Measurements from ENCODE around the gene ZGPAT. TPM values are rescaled to one million over a fixed set of nuclear protein-coding genes. Genes with fewer than 3 reads are reported as not detected.

ZGPAT gene
- total RNA-seq, 1 donor, result 18.8 TPM

- peak; percentile 91 for DNase-seq (ENCODE audit: insufficient read length, low spot score, missing footprints)
- no peak for TF ChIP-seq CTCF (IDR thresholded peaks at IDR 0.05; ENCODE audit: extremely low read depth, low read depth, low read length)
- H2AFZ ChIP-seq (ENCODE audit: low read length), result no peak overlapping the region
- no peak overlapping the region for H3K4me3 ChIP-seq (ENCODE audit: insufficient read depth, low read length)
- H3K27me3 ChIP-seq (ENCODE audit: insufficient read depth, low read length), result no peaks in the 10 kb centered on the region
- H3K4me2 ChIP-seq (ENCODE audit: insufficient read depth, low read length), result no peak overlapping the region
- peaks cover 16% of the 10 kb centered on the region for H3K79me2 ChIP-seq (ENCODE audit: insufficient read depth, low read length)
- H3K4me1 ChIP-seq (ENCODE audit: insufficient read depth, low read length), result peaks cover 9% of the 10 kb centered on the region
- H3K9me3 ChIP-seq (ENCODE audit: low read depth, low read length), result no peaks in the 10 kb centered on the region
- peaks cover 33% of the 10 kb centered on the region for H4K20me1 ChIP-seq (ENCODE audit: insufficient read depth, low read length)
- no peak overlapping the region for H3K27ac ChIP-seq (ENCODE audit: low read depth, low read length)
- peaks cover 16% of the 10 kb centered on the region for H3K36me3 ChIP-seq (ENCODE audit: insufficient read depth, low read length)
Measured at GRCh38 chr20:63736893-63737694, 29.3 kb downstream of the ZGPAT start.

DNA sequence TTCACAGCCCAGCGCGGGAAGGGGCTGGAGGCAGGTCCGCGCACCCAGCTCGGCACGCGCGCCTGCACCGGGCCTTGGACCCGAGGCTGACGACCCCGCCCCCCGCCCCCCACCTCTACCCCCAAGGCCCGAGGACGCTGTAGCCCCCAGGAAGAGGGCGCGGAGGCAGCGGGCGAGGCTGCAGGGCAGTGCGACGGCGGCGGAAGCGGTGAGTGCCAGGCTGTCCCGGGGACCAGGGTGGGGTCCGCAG, 29.8 kb downstream of the ZGPAT start:
- Histone ChIP-seq H4K20me1 (ENCODE audit: insufficient read depth, low read length) (peaks cover 28% of the 10 kb centered on the region), H3K4me3 (ENCODE audit: insufficient read depth, low read length) (no peak overlapping the region), H3K9me3 (ENCODE audit: low read depth, low read length) (no peaks in the 10 kb centered on the region), H3K4me1 (ENCODE audit: insufficient read depth, low read length) (peaks cover 9% of the 10 kb centered on the region), H2AFZ (ENCODE audit: low read length) (no peak overlapping the region), H3K27me3 (ENCODE audit: insufficient read depth, low read length) (no peaks in the 10 kb centered on the region), H3K27ac (ENCODE audit: low read depth, low read length) (no peak overlapping the region), H3K79me2 (ENCODE audit: insufficient read depth, low read length) (peaks cover 11% of the 10 kb centered on the region), H3K36me3 (ENCODE audit: insufficient read depth, low read length) (peaks cover 20% of the 10 kb centered on the region), H3K4me2 (ENCODE audit: insufficient read depth, low read length) (no peak overlapping the region)
- no peak for TF ChIP-seq CTCF (IDR thresholded peaks at IDR 0.05; ENCODE audit: extremely low read depth, low read depth, low read length)
- DNase-seq (ENCODE audit: insufficient read length, low spot score, missing footprints), result peak; percentile 73

DNA sequence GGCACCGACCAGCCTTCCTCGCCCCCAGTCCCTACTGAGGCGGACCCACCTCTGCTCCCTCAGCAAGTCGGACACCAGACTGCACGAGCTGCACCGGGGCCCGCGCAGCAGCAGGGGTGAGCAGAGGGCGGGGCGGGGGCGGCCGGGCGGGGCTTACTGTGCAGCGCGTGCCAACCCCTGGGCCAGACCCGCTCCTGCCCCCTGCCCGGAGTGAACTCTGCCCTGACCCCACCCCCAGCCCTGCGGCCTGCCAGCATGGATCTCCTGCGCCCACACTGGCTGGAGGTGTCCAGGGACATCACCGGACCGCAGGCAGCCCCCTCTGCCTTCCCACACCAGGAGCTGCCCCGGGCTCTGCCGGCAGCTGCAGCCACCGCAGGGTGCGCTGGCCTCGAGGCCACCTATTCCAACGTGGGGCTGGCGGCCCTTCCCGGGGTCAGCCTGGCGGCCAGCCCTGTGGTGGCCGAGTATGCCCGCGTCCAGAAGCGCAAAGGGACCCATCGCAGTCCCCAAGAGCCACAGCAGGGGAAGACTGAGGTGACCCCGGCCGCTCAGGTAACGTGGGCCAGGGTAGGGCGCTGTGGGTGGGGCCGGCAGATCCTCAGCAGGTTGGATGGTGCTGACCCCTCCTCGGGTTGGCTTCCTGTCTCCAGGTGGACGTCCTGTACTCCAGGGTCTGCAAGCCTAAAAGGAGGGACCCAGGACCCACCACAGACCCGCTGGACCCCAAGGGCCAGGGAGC, 30.3 kb downstream of the ZGPAT start:
- peaks cover 23% of the 10 kb centered on the region for H3K36me3 ChIP-seq (ENCODE audit: insufficient read depth, low read length)
- H3K27ac ChIP-seq (ENCODE audit: low read depth, low read length), result no peak overlapping the region
- H3K27me3 ChIP-seq (ENCODE audit: insufficient read depth, low read length), result no peaks in the 10 kb centered on the region
- H3K4me3 ChIP-seq (ENCODE audit: insufficient read depth, low read length), result no peak overlapping the region
- no peak overlapping the region for H2AFZ ChIP-seq (ENCODE audit: low read length)
- peaks cover 9% of the 10 kb centered on the region for H3K4me1 ChIP-seq (ENCODE audit: insufficient read depth, low read length)
- no peaks in the 10 kb centered on the region for H3K9me3 ChIP-seq (ENCODE audit: low read depth, low read length)
- peak; percentile 86 for DNase-seq (ENCODE audit: insufficient read length, low spot score, missing footprints)
- H4K20me1 ChIP-seq (ENCODE audit: insufficient read depth, low read length), result peaks cover 23% of the 10 kb centered on the region
- no peak for TF ChIP-seq CTCF (IDR thresholded peaks at IDR 0.05; ENCODE audit: extremely low read depth, low read depth, low read length)
- H3K4me2 ChIP-seq (ENCODE audit: insufficient read depth, low read length), result no peak overlapping the region
- peaks cover 6% of the 10 kb centered on the region for H3K79me2 ChIP-seq (ENCODE audit: insufficient read depth, low read length)

DNA sequence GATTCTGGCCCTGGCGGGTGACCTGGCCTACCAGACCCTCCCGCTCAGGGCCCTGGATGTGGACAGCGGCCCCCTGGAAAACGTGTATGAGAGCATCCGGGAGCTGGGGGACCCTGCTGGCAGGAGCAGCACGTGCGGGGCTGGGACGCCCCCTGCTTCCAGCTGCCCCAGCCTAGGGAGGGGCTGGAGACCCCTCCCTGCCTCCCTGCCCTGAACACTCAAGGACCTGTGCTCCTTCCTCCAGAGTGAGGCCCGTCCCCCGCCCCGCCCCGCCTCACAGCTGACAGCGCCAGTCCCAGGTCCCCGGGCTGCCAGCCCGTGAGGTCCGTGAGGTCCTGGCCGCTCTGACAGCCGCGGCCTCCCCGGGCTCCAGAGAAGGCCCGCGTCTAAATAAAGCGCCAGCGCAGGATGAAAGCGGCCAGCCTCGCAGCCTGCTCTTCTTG, 30.9 kb downstream of the ZGPAT start:
- peaks cover 9% of the 10 kb centered on the region for H3K4me1 ChIP-seq (ENCODE audit: insufficient read depth, low read length)
- H3K4me2 ChIP-seq (ENCODE audit: insufficient read depth, low read length), result peak overlapping the region; percentile 77
- peaks cover 26% of the 10 kb centered on the region for H3K36me3 ChIP-seq (ENCODE audit: insufficient read depth, low read length)
- peak; percentile 92 for DNase-seq (ENCODE audit: insufficient read length, low spot score, missing footprints)
- H3K9me3 ChIP-seq (ENCODE audit: low read depth, low read length), result no peaks in the 10 kb centered on the region
- no peak overlapping the region for H3K27ac ChIP-seq (ENCODE audit: low read depth, low read length)
- H3K79me2 ChIP-seq (ENCODE audit: insufficient read depth, low read length), result peaks cover 4% of the 10 kb centered on the region
- H3K27me3 ChIP-seq (ENCODE audit: insufficient read depth, low read length), result no peaks in the 10 kb centered on the region
- peaks cover 19% of the 10 kb centered on the region for H4K20me1 ChIP-seq (ENCODE audit: insufficient read depth, low read length)
- no peak overlapping the region for H2AFZ ChIP-seq (ENCODE audit: low read length)
- no peak for TF ChIP-seq CTCF (IDR thresholded peaks at IDR 0.05; ENCODE audit: extremely low read depth, low read depth, low read length)
- H3K4me3 ChIP-seq (ENCODE audit: insufficient read depth, low read length), result no peak overlapping the region

Measured in osteoblast (primary cell).